ENCODE measurements around the gene MSH5.

Gene MSH5

DNA sequence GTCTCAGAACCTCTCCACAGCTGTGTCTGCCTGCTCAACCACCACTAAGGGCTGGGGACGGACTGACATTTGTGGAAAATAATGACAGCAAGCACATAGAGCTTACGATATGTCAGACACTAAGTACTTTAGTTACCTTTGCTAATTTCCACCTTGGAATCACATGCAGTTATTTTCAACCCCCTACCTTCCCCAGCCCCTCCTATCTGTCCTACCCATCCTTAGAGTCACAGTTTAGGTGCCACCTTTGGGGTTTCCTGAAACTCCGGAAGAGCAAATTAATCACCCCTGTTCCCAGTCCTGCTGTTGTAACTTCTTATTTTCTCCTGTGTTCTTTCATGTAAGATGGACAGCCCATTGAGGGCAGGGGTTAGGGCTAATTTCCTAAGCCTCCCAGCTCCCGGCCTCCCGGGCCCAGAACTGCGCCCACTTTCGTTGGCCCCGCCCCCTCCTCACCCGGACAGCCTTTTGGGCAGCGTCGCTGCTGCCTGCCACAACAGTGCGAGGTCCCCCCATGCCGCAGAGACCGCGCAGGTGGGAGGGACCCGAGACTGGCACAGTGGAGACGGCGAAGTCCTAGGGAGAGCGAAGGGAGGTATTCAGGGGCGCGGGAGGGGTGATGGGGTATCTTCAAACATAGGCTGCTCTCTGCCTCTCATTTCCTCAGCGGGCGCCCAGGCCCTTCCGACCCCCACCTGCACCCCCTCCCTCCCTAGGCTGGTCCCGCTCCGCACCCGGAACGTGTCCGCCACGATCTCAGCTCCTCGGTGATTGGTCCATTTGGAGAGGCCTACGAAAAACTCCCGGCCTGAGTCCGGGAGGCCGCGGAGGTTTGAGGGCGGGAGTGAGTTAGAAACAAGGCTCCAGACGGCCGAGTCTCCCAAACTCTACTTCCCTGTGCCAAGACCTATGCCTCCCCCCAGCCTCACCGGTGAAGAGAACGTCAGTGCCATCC is 11.8 kb upstream of the MSH5 start:
- TF ChIP-seq, protein P1, sequence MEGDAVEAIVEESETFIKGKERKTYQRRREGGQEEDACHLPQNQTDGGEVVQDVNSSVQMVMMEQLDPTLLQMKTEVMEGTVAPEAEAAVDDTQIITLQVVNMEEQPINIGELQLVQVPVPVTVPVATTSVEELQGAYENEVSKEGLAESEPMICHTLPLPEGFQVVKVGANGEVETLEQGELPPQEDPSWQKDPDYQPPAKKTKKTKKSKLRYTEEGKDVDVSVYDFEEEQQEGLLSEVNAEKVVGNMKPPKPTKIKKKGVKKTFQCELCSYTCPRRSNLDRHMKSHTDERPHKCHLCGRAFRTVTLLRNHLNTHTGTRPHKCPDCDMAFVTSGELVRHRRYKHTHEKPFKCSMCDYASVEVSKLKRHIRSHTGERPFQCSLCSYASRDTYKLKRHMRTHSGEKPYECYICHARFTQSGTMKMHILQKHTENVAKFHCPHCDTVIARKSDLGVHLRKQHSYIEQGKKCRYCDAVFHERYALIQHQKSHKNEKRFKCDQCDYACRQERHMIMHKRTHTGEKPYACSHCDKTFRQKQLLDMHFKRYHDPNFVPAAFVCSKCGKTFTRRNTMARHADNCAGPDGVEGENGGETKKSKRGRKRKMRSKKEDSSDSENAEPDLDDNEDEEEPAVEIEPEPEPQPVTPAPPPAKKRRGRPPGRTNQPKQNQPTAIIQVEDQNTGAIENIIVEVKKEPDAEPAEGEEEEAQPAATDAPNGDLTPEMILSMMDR (IDR thresholded peaks at IDR 0.05; ENCODE audit: extremely low read depth, missing control alignments), result no peak
- no peak for DNase-seq (ENCODE audit: low spot score)

DNA sequence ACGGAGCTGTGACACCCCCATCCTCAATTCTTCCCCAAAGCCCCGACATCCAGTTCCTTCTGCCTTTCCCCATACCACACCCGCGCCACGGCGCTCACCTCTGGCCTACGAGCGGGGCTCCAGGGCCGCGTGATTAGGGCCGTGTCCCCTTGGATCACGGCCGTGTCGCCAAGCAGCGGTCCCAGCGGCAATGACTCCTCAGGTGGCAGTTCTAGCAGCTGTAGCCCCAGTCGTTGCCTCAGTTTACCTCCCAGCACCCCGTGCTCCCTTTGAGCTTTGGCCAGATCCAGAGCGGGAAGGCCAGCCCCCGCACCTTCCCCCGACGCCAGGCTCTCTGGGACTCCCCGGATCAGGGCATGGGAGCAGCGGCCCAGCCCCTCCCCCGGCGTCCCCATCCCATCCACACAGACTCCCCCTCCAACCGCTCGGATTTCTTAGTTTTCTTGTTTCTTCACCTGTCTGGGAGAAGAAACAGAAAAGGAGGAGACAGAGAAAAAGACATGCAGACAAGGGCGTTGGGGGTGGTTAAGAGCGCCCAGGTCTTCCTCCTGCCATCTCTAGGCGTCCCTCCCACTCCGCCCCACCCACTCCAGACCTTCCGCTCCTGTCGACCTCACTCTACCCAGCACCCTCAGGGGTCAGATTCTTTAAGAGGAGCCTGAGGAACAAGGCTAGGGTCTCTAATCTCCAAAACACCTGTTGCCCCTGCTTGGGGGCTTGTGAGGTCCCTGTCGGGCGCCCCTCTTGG is 10.9 kb upstream of the MSH5 start, which contains the start of gene DDAH2:
Gene DDAH2, minus strand, starts transcription at position 533 of the 748 bp plus-strand sequence. Its CDS starts 138 bp downstream, at position 395.
- TF ChIP-seq, protein P1 (IDR thresholded peaks at IDR 0.05; ENCODE audit: extremely low read depth, missing control alignments), result peak; percentile 91
- no peak for DNase-seq (ENCODE audit: low spot score)

DNA sequence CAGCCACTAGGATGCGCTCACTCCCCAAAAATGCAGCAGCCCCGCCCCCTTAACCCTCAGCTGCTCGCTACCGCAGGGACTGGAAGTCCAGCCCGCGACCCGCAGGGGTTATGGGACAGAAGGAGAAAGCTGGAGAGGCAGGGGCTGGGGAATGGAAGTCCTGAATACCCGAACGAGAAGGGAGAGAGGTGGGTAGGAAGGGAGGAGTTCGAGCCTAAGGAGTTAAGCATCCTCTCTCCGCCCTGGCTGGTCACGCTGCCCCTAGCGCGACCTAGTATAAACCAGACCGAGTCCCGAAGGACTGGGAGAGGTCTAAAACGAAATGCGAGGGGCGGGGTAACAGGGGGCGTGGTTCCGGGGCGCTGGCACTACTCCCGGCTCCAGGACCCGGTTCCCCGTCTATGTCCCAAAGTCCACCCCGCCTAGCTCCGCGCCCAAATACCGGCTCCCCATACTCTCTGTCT is 10.3 kb upstream of the MSH5 start:
- TF ChIP-seq, protein P1 (IDR thresholded peaks at IDR 0.05; ENCODE audit: extremely low read depth, missing control alignments), result no peak
- peak; percentile 83 for DNase-seq (ENCODE audit: low spot score)

DNA sequence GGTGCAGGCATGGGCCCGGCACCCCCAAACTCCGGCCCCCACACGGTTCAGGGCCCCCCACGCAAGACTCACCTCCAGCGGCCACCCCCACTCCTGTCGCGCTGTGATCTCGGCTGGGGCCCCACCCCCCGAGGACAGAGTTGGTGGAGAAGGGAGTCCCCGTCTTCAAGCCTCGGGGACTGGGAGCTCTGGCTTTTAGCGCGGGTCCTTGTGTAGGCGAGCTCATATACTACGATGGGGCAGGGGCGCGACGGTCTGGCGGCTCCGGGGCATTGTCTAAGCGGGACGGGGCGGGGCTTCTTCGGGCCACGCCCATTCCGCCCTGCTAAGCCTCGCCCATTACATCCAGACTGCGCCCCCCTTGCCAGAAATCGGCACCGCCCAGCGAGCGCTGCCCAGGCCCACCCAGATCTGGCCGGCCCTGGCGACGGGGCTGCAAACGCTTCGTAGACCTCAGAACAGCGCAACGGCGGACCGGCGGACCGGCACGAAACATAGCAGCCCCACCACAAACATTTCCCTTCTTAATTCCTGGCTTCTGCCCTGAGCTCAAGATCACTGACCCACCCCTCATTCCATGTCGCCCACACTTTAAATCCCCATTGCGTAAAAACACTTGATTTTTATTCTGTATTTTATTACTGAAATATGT is 9.7 kb upstream of the MSH5 start:
- DNase-seq (ENCODE audit: low spot score), result peak; percentile 80
- TF ChIP-seq, protein P1 (IDR thresholded peaks at IDR 0.05; ENCODE audit: extremely low read depth, missing control alignments), result no peak

DNA sequence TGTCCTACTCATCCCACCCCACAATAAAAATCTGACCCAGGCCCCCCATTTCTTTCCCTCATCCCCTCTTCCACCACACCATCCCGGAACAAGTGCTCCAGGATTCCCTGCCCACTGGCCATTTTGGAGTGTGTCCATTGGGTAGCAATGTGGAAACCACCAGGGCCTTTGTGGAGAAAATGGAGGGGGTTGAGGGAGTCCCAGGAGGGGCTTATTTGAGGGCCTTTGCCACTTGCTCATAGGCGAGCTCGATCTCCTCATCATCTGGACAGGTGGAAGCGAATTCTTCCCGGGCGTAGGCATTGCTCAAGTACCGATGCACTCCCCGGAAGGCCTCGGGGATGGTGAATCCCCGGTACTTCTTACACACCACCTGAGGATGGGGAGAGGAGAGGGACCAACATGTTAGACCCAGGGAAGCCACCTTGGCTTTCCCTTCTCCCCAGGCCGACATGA is 9.1 kb upstream of the MSH5 start:
- no peak for DNase-seq (ENCODE audit: low spot score)
- TF ChIP-seq, protein P1 (IDR thresholded peaks at IDR 0.05; ENCODE audit: extremely low read depth, missing control alignments), result no peak

DNA sequence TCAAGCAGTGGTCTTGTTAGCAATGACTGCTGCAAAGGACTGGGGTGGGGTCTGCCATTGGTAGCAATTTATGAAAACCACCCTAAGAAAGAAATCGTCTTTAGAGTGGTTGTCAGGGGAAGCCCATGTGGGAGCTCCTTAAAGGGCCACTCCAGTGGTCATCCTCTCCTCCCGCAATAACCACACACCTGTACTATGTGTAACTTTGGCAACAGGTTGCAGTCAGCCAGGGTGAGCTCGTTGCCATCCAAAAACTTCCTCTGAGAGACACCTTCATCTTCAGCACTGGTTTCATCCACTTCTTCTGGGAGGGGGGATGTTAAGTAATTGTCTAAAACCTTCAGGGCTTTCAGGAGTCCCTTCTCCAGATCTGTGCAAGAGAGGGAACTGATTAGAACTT is 7.8 kb upstream of the MSH5 start:
- DNase-seq (ENCODE audit: low spot score), result no peak
- TF ChIP-seq, protein P1 (IDR thresholded peaks at IDR 0.05; ENCODE audit: extremely low read depth, missing control alignments), result no peak

Data from GM20000 (cell line).